NCI-H82 treated with DMSO at 0.1 percent for 48 hours (cell line): Measurements from ENCODE around the gene KHSRP.

ENCODE experiments used
- DNase-seq: peaks from one replicate; lab custom pipeline; 2025; ENCODE audit not compliant: unreplicated experiment; lab: John Stamatoyannopoulos, UW

KHSRP gene

DNA sequence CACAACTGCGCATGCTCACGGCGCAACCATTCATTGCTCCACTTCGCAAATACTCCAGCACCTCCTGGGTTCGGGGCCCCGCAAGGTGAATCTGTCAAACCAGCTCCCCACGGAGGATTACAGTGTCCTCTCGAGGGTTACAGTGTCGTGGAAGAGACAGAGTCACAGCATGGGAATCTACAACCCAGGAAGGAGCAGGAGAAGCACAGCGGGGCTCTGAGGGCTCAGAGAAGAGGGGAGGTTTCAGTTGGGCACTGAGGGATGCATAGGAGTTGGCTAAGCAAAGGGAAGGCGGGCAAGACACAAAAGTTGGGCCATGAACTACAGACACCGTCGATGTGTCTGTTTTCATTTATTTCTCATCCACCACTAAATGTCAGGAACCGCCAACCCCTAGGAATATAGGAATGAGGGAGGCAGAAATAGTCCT is 30.6 kb downstream of the KHSRP start:
- peak; percentile 44 for DNase-seq

DNA sequence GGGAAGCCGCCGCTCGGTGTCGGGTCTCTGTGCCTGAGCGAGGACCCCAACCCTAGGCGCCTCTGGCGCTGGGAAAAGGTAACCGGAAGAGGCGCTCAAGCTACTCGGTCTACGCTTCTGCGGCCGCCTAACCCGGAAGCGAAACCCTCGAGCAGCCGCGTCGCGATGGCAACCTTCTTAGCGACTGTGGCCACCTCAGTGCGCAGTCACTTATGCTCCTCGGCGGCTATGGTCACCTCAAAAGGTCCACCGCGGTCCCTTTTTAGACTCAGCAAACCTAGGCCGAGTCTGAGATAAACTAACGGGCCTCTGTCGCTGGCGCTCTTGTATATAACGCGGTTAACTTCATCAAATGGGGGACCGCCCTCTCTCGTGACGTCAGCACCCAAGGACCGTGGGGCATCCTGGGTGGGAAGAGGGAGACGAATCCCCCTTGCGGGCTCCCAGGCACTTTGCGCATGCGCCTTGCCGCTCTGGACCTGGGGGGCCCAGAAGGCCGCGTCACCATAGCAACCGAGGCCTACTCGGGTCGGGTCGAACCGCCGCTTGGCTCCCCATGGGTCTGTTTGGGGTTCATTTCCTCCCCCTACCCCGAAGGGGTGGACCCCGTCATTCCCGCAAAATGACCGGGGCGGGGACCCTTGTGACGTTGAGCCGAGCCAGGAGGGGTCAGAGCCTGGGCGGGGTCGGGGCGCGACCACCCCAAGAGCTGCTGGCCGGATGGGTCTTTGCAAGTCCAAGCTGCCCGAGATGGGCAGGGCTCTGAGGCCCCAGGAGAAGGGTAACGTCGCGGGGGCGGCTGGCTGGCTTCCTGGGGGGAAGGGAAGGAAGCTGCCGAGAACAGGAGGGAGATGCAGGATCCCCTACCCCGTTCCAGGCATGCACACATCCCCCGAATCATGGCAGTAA is 31.3 kb downstream of the KHSRP start, which contains the start of gene GTF2F1:
TSS of gene GTF2F1 (minus strand) at position 91 of the 909 bp plus-strand sequence. CDS start 169 bp downstream, outside the sequence.
- peak; percentile 86 for DNase-seq

DNA sequence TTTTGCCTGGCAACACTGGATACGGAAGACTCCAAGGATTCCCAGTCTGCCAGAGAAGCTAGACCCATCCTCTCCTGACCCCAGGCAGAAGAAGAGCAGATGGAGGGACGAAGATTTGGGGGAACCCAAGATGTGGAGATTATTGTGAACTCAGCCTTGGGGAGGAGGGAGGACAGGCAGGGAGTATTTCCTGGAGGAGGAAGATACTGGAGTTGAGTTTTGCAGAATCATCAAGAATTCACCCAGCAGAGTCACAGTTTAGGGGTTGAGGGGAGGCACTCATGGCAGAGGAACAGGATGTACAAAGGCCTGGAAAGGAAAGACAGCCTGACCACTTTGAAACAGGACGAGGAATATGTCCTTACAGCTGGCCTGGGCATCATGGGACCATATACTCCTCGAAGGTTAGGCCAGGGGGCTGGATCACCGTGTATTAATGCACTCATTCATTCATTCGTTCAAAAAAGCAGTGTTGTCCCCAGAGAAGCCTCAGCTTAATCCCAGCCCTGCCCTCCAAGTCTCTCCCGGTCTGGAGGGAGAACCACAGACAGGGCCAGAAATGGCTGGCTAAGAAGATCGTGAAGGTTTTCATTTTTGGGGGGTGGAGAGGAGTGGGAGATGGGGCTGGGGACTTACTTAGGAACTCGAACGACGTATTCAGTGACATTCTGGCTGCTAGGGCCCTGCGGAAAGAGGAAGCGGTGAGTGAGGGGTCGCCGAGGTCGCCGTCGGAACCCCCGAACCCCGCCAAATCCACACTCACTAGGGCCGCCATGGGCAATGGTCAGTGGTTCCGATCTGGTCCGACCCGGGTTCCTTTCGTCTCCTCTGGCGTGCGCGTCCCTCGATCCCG is 32.2 kb downstream of the KHSRP start:
- DNase-seq: no peak

GRCh38 chr19:6387372-6387771 is 37.2 kb downstream of the KHSRP start:
- no peak for DNase-seq

DNA sequence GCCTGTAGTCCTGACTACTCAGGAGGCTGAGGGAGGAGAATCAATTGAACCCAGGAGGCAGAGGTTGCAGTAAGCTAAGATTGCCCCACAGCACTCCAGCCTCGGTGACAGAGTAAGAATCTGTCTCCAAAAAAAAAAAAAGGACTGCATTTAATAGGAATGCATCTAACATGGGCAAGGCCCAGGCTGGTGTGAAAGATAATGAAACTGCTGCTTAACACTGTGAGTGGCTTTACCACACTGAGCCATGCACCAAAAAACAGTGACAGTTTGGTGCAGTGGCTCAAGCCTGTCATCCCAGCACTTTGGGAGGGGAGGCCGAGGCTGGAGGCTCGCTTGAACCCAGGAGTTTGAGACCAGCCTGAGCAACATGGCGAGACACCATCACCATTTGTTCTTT is 40.2 kb downstream of the KHSRP start:
- no peak for DNase-seq

- DNase-seq: no peak
Observed at GRCh38 chr19:6383188-6383587, 41.4 kb downstream of the KHSRP start.

GRCh38 chr19:6381030-6381750 is 43.4 kb downstream of the KHSRP start:
- no peak for DNase-seq

DNA sequence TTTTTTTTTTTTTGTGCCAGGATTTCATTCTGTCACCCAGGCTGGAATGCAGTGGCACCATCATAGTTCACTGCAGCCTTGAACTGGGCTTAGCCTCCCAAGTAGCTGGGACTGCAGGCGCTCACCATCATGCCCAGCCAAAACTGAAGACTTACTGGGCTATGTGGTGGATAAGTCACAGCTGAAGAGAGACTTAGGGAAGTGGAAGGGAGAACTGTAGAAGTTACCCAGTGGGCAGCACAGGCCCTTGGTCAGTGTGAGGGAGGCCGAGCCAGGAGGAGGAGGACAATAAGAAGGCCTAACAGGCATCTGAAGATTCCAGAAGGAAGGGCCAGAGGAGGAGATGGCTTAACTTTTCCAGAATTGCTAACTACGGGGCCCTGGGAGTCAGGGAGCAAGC is 44.9 kb downstream of the KHSRP start:
- DNase-seq: no peak

GRCh38 chr19:6378486-6378885 is 46.1 kb downstream of the KHSRP start:
- DNase-seq: no peak

- no peak for DNase-seq
Observed at GRCh38 chr19:6378041-6378440, 46.6 kb downstream of the KHSRP start.

- no peak for DNase-seq
Observed at GRCh38 chr19:6376512-6377190, 48.0 kb downstream of the KHSRP start.

DNA sequence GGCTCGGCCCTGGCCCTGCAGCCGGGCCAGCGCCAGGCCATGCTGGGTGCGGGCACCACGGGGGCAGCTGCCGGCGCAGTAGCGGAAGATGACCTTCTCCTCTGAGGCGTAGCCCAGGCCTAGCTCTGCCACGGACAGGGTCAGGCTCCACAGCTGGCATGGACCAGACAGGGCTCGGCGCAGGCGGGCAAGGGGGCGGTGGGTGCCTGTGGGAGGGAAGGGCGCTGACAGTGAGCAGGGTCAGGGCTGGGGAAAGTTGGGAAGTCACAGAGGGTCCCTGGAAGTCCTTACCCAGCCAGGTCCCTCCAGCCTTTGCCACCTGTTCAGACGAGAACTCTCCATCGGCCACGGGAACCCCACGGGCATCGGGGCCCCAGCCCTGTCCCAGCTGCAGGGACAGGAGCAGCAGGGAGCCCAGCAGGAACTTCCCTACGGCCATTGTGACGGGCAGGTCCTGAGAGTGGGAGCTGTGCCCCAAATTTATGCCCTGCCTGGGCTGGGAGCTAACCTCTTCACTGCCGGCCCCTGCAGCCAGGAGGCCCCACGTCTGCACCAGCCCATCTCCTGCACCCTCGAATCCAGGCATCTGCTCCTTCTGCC is 49.1 kb downstream of the KHSRP start, which contains the start of gene PSPN:
TSS of gene PSPN (minus strand) at position 523 of the 600 bp plus-strand sequence. CDS start at position 439, 84 bp downstream.
- DNase-seq: no peak

DNA sequence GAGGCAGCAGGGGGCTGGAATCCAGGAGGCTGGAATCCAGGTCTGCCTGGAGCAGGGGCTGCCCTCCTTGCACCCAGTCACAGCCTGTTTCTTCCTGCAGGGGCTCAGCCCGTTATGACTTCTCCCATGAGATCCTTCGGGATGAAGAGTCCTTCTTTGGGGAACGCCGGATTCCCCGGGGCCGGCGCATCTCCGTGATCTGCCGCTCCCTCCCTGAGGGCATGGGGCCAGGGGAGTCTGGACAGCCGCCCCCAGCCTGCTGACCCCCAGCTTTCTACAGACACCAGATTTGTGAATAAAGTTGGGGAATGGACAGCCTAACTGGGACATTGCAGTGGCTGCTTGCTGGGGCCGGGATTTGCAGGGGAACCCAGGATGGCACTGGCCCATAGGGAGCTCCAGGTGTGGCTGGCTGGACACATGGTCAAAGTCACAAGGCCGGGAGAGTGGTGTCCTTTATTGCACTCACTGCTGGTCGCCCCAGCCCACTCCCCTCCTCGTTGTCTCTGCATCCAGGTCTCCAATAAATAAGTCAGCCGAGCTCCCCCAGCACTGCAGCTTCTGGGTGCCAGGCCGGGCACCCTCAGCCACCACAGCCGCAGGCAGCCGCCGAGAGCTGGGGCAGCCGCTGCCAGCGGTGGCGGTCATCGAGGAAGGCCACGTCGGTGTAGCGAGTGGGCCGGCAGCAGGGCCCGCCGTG is 49.8 kb downstream of the KHSRP start:
- no peak for DNase-seq

DNA sequence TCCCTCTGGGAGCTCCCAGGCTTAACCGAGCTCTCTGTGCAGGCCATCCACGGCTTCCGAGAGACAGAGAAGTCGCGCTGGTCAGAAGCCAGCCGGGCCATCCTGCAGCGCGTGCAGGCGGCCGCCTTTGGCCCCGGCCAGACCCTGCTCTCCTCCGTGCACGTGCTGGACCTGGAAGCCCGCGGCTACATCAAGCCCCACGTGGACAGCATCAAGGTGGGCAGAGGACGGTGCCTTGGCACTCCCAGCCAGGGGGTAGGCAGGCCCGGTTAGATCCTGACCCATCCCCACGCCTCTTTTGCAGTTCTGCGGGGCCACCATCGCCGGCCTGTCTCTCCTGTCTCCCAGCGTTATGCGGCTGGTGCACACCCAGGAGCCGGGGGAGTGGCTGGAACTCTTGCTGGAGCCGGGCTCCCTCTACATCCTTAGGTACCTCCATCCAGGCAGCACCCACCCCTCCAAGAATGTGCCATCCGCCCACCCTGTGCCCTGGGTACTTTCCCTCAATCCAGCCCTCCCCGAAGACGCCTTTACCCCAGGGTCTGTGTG is 50.4 kb downstream of the KHSRP start:
- no peak for DNase-seq

DNA sequence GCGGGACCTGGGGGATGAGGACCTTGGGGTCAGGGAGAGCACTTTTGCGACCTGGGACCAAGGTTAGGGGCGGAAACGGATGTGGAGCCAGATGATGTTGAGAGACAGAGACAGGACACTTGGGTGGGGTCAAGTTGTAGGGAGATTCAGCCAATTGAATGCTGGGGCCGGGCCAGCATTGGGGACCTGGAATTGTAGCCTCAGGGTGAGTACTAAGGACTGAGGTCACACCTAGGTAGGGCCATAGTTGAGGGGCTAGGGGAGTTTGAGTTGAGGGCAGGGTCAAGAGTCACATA is 50.9 kb downstream of the KHSRP start:
- DNase-seq: no peak

GRCh38 chr19:6373096-6373812 is 51.4 kb downstream of the KHSRP start:
- DNase-seq: peak; percentile 88

DNA sequence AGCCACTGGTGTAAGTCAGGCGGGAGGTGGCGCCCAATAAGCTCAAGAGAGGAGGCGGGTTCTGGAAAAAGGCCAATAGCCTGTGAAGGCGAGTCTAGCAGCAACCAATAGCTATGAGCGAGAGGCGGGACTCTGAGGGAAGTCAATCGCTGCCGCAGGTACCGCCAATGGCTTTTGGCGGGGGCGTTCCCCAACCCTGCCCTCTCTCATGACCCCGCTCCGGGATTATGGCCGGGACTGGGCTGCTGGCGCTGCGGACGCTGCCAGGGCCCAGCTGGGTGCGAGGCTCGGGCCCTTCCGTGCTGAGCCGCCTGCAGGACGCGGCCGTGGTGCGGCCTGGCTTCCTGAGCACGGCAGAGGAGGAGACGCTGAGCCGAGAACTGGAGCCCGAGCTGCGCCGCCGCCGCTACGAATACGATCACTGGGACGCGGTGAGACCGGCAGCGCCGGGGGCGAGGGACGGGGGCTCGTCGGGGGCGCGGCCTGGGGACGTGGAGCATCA is 52.0 kb downstream of the KHSRP start, which contains the start of gene ALKBH7:
TSS of gene ALKBH7 (plus strand) at position 201 of the 502 bp plus-strand sequence. CDS start at position 228, 27 bp downstream.
- DNase-seq: peak; percentile 94

DNA sequence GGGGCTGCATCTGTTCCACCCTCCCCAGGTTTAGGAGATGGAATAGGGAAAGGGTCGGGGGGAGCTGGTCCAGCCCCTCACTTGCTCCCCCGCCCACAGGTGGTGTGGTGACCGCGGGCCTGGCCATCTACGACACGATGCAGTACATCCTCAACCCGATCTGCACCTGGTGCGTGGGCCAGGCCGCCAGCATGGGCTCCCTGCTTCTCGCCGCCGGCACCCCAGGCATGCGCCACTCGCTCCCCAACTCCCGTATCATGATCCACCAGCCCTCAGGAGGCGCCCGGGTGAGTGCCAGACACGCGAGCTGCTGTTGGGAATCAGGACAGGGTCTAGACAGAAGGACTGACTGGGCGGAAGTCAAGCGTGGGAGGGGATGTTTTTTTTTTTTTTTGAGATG is 60.3 kb downstream of the KHSRP start:
- DNase-seq: no peak
